Measurements from ENCODE around the gene LONRF2.

LONRF2 gene

DNA sequence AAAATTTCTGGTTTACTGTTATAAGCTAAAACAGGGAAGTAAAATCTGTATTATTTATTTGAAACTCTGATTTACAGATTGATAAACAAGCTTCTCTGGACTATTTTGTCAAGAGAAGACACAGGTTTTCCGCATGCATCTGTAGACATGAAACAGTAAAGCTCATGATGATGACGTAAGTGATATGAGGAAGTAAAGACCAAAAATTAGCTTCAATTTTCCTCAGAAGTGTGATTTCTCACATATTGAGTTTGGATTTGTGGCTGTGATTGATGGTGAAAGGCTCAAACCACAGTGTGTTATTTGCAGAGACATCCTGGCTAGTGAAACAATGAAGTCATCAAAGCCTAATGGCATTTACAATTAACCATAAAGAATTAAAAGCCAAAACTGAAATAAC, 12.6 kb upstream of the LONRF2 start:
- no peak for TF ChIP-seq EZH2phosphoT487 (IDR thresholded peaks at IDR 0.05; ENCODE audit: borderline replicate concordance, low read length)
- TF ChIP-seq, protein P1, sequence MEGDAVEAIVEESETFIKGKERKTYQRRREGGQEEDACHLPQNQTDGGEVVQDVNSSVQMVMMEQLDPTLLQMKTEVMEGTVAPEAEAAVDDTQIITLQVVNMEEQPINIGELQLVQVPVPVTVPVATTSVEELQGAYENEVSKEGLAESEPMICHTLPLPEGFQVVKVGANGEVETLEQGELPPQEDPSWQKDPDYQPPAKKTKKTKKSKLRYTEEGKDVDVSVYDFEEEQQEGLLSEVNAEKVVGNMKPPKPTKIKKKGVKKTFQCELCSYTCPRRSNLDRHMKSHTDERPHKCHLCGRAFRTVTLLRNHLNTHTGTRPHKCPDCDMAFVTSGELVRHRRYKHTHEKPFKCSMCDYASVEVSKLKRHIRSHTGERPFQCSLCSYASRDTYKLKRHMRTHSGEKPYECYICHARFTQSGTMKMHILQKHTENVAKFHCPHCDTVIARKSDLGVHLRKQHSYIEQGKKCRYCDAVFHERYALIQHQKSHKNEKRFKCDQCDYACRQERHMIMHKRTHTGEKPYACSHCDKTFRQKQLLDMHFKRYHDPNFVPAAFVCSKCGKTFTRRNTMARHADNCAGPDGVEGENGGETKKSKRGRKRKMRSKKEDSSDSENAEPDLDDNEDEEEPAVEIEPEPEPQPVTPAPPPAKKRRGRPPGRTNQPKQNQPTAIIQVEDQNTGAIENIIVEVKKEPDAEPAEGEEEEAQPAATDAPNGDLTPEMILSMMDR (IDR thresholded peaks at IDR 0.05; ENCODE audit: low read depth, low read length, poor library complexity, severe bottlenecking), result no peak
- no peaks in the 10 kb centered on the region for H3K4me1 ChIP-seq (ENCODE audit: control insufficient read depth, low read length)
- no peaks in the 10 kb centered on the region for H3K9me2 ChIP-seq (replicated peaks; ENCODE audit: control insufficient read depth, low read length)
- H3K4me2 ChIP-seq (ENCODE audit: low read length), result no peak overlapping the region
- no peaks in the 10 kb centered on the region for H3K36me3 ChIP-seq (ENCODE audit: control insufficient read depth, low read length)
- H3F3A ChIP-seq (ENCODE audit: control insufficient read depth, insufficient read depth), result no peaks in the 10 kb centered on the region
- H3K4me3 ChIP-seq (ENCODE audit: low read length), result no peak overlapping the region
- H3K27me3 ChIP-seq (ENCODE audit: control insufficient read depth, low read length), result peaks cover under 1% of the 10 kb centered on the region; the same call in 1 of the 2 replicates
- H3K79me2 ChIP-seq (ENCODE audit: control insufficient read depth, low read length), result no peaks in the 10 kb centered on the region
- H3K27ac ChIP-seq (ENCODE audit: low read depth, low read length), result no peak overlapping the region
- H3K9me3 ChIP-seq (ENCODE audit: control insufficient read depth, insufficient read depth, low read length), result no peaks in the 10 kb centered on the region
- no peaks in the 10 kb centered on the region for H4K20me1 ChIP-seq (ENCODE audit: control insufficient read depth, insufficient read depth, low read depth, low read length)

DNA sequence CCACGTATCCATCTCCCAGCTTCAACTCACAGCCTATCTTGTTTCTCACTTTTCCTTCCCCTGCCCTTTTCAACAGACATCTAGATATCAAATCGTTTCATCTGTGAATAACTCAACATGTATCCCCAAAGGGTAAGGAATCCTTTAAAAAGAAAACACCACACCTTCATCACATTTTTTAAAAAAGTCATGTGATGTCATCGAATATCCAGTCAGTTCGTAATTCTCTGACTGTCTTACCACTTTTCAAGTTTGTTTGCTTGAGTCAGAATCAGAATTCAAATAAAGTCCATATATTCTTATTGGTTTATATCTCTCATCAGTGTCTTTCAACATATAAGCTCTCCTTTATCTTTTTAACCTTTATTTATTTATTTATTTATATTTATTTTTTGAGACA, 5.4 kb upstream of the LONRF2 start:
- TF ChIP-seq EZH2phosphoT487 (IDR thresholded peaks at IDR 0.05; ENCODE audit: borderline replicate concordance, low read length), result no peak
- TF ChIP-seq, protein P1 (IDR thresholded peaks at IDR 0.05; ENCODE audit: low read depth, low read length, poor library complexity, severe bottlenecking), result no peak
- Histone ChIP-seq H3K4me1 (ENCODE audit: control insufficient read depth, low read length) (no peaks in the 10 kb centered on the region), H3K4me3 (ENCODE audit: low read length) (no peak overlapping the region), H3K36me3 (ENCODE audit: control insufficient read depth, low read length) (no peaks in the 10 kb centered on the region), H3F3A (ENCODE audit: control insufficient read depth, insufficient read depth) (no peaks in the 10 kb centered on the region), H3K27ac (ENCODE audit: low read depth, low read length) (no peak overlapping the region), H3K9me2 (replicated peaks; ENCODE audit: control insufficient read depth, low read length) (no peaks in the 10 kb centered on the region), H3K79me2 (ENCODE audit: control insufficient read depth, low read length) (no peaks in the 10 kb centered on the region), H4K20me1 (ENCODE audit: control insufficient read depth, insufficient read depth, low read depth, low read length) (no peaks in the 10 kb centered on the region), H3K9me3 (ENCODE audit: control insufficient read depth, insufficient read depth, low read length) (no peaks in the 10 kb centered on the region), H3K4me2 (ENCODE audit: low read length) (no peak overlapping the region), H3K27me3 (ENCODE audit: control insufficient read depth, low read length) (peaks cover 28% of the 10 kb centered on the region)

DNA sequence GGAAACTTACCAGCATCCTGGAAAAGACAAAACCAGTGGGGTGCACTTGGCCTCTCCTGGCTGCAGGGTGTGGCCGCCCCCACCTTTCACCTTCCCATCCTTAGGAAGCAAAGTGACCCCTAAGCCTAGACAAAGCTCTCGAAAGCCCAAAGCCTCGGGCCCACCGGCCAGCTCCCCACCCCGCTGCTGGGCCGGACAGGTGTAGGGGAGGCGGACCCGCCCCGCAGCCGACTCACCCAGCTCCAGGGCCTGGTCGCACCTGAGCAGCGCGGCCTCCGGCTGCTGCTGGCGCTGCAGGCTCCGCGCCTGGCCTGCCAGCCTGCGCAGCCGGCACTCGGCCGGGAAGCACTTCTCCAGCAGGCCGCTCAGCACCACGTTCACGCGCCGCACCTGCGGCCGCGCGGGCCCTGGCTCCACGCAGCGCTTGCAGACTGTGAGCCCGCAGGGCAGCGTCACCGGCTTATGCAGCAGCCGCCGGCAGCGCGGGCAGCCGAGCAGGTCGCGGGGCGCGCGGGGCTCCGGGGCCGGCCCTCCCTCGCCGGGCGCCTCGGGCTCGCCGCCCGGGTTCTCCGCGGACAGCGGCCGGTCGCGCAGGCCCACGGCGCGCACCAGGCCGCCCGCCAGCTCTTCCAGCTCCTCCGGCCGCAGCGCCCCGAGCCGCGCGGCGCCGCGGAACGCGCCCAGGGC, 979 bp downstream of the LONRF2 start:
- H3K9me3 ChIP-seq (ENCODE audit: control insufficient read depth, insufficient read depth, low read length), result peaks cover 11% of the 10 kb centered on the region; the same call in 1 of the 2 replicates
- H4K20me1 ChIP-seq (ENCODE audit: control insufficient read depth, insufficient read depth, low read depth, low read length), result no peaks in the 10 kb centered on the region
- no peak overlapping the region for H3K27ac ChIP-seq (ENCODE audit: low read depth, low read length)
- H3K9me2 ChIP-seq (replicated peaks; ENCODE audit: control insufficient read depth, low read length), result no peaks in the 10 kb centered on the region
- no peaks in the 10 kb centered on the region for H3F3A ChIP-seq (ENCODE audit: control insufficient read depth, insufficient read depth)
- TF ChIP-seq, protein P1 (IDR thresholded peaks at IDR 0.05; ENCODE audit: low read depth, low read length, poor library complexity, severe bottlenecking), result no peak
- TF ChIP-seq EZH2phosphoT487 (IDR thresholded peaks at IDR 0.05; ENCODE audit: borderline replicate concordance, low read length), result no peak
- H3K4me1 ChIP-seq (ENCODE audit: control insufficient read depth, low read length), result no peaks in the 10 kb centered on the region
- peaks cover 46% of the 10 kb centered on the region for H3K27me3 ChIP-seq (ENCODE audit: control insufficient read depth, low read length)
- no peak overlapping the region for H3K4me3 ChIP-seq (ENCODE audit: low read length)
- H3K36me3 ChIP-seq (ENCODE audit: control insufficient read depth, low read length), result no peaks in the 10 kb centered on the region
- no peaks in the 10 kb centered on the region for H3K79me2 ChIP-seq (ENCODE audit: control insufficient read depth, low read length)
- H3K4me2 ChIP-seq (ENCODE audit: low read length), result no peak overlapping the region

All from DOHH2 (cell line).